Stimulated activated CD8-positive, alpha-beta memory T cell treated with anti-CD3 and anti-CD28 coated beads, Interleukin-12 subunit alpha, Interleukin-12 subunit beta, amount 100 ng/mL, for 24 hours (primary cell): ENCODE measurements around the gene RPL10.

Experiments used
- DNase-seq: peaks from one replicate; pipeline ENCODE4 v3.0.0-alpha.2; 2020; ENCODE audit errors: extremely low read depth

The RPL10 gene

DNA sequence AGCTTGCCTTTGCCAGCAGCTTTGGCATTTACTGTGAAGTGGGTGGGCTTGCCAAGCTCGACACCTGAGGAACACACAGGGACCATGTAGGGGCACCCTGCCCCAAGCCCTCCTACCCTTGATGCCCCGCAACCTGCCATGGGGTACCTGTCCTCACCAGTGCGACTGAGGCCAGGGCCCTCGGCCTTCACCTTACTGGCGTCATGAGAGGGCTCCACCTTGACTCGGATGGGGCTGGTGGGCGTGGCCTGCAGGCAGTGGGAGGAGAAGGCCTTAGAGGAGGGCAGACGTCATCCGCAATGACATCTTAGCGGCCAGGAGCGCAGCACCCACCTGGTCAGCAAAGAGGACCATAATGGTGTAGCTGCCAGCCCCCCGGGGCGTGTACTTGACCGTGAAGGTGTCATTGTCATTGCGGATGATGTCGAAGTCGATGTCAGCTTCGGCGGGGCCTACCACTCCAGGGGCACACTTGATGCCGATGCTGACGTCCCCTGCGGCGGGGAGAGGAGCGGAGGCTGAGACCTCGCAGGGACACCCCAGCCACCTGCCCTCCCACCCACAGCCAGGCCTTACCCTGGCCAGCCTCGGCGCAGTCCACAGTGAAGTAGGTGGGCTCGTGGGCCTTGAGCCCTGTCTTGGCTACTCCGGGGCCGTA is 36.0 kb upstream of the RPL10 start:
- DNase-seq, result no peak

DNA sequence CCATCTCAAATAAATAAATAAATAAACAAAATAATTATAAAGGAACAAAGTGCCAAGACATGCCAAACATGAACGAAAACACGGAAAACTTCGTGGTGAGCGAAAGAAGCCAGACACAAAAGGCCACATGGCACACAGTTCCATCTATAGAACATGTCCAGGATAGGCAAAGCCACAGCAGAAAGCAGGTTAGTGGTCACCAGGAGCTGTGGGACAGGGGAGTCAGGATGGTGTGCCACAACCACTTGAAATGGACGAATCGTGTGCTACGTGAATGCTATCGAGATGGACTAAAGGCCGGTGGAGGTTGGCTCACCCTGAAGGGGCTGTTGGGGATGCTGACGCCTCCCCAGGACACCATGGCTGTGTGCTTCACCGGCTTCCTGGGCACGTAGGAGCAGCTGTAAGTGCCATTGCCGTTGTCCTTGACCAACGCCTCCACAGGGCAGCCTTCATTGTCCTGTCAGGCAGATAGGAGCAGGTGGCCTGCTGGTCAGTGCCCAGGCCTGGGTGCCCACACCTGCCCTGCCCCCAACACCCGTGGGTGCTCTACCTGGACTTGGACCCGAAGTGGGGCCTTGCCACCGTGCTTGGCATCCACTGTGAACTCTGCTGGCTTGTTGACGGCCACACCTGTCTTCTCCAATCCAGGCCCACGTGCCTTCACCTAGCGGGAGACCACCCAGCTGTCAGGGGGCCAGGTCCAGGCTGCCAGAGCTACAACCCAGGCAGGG is 34.3 kb upstream of the RPL10 start:
- DNase-seq, result no peak

GRCh38 chrX:154365052-154365600 is 33.1 kb upstream of the RPL10 start:
- DNase-seq, result no peak

- no peak for DNase-seq
These were observed 32.0 kb upstream of the RPL10 start for GRCh38 chrX:154365997-154366665.

DNA sequence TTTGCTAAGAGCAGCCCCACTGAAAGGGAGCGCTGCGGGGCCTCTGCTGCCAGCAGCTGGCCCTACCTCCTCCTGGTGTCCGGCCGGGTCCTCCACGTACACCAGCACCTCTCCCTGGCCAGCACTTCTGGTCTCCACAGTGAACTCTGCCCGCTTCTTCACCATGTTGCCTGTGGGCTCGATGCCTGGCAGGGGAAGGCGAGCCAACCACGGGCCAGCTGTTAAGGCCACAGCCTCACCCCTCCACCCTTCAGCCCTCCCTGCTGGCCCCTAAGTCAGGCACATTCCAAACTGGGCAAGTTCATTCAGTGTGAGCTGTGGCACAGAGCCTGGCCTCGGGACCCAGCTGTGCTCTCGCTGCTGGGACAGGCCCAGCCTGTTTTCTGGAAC is 31.5 kb upstream of the RPL10 start:
- no peak for DNase-seq

DNA sequence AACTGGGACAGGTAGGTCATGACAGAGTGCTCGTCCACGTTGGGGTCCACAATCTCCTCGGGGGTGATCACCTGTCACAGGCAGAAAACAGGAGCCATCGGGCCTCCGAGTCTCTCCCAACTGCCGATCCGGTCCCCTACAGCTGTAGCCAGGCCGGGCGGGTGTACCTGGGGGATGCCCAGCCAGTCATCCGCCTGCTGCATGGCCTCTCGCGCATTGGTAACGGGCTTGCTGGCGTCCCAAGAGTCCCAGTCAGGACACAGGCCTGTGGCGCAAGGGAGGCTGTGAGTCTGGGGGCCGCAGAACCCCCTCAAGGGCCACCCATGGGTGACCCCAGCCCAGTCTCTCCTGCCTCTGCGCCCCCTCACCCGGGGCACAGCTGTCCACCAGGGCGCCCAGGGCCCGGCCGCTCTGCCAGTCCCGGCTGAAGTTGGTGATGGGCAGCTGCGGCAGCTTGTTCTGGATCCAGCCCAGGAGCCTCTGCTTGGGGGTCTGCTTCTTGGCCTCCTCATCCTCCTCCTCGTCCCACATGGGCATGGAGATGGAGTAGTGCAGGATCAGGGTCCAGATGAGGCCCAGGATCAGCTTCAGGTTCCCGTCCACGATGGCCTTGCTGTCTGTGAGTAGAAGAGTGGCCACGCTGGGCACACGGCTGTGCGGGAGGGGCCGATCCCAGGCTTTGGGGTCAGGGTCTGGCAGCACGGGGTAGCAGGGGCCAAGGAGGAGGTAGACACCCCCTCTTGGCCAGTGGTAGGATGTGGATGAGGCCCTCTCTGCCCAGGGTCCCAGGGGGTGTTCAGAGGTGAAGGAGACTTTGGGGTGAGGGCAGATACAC is 30.5 kb upstream of the RPL10 start:
- no peak for DNase-seq

DNA sequence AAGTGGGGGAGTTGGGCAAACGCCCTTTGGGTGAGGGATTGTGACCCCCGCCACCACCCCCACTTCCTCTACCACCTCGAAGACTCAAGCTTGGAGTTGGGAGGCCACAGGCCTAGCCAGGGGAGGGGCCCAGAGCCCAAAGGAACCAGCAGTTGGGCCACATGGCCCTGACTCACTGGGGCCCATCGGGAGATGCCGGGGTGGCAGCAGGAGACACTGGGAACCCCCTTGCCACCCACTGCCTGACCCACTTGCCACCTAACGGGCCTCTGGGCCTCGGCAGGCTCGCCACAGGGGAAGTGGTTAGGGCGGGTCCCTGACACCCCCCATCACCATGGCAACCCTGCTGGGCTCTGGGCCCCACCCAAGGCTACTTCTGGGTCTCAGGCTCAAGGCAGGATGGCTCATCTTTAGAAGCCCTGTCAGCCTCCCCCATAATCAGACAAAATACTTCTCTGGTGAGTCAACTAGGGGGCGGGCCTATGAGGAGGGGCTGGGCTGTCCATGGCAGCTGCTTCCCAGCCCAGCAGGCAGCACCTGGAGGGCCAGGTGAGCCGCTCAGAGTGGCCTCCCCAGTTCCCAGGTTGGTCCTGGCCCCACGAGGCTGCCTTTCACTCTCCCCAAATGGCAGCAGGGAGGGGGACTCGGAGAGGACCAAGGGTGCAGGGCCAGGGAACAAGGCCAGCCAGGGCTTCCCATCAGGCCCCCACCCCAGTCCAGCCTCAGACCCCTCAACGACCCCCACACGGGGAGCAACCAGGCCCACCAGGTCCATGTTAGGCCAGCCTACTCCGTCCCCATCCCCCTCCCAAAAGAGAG is 29.3 kb upstream of the RPL10 start:
- DNase-seq, result peak; percentile 85

DNA sequence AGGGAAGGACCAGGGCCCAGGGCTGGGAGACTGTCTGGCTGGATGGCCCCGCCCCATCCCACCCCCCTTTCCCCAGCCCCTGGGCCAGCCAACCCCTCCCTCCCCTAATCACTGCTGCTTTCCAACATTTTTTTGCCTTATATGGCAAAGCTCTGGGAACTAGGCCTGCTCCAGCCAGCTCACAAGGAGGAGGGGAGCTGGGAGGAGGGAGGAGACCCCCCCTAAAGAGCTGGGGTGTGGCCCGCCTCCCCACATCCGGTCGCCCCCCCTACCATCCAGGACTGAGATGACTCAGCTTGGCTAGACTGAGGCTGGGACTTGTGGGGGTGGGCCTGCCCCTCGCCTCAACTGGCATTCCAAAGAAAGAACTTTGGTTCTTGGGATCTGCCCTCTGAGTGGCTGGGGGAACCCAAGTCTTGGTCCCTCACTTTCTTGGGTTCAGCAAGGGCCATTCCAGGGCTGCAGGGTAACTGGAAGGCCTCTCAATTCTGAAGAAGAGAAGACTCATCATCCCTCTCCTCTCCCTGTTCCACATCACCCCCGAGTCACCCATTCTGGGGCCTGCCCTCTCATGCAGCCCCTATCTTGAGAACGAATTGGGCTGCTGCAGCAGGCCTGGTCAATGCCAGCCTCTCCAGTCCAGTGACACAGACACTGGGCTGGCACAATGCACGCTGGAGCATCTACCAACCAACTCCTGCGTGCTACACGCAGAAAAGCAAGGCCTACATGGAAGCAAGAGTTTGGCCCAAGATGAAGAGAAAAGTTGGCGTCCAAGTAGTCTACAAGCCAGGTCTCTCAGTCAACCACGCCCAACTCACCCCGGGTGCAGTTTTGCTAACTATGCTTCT is 28.5 kb upstream of the RPL10 start:
- DNase-seq, result peak; percentile 33

DNA sequence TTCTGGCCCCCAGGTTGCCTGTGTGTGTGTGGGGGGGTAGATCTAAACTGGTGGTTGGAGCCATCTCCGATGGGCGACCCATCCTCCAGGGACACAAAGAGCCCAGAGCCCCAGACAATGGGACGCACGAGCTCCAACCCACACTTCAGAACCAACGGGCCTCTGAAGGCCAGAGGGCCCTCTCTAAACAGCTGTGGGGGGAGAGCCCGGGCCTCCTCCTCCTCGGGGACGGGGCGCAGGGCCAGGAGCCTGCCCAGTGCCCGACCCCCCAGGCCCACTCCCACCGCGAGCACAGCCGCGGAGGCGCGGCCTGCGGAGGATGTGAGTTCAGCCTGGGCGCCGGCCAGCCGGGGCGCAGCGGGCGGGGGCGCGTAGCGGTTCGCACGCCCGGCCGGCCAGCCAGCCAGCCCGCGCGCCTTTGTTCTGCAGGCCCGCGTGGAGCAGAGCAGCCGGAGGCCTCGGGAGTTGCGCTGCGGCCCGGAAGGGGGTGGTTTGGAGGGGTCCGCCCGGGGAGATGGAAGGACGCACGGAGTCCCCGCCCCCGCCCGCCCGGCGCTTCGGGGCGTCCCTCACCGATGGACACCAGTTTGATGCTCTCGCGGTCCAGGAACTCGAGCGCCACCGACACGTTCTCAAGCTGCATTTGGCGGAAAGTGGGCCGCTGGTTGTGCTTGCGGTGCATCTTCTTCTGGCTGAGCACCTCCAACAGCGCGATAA is 27.7 kb upstream of the RPL10 start:
- no peak for DNase-seq

DNA sequence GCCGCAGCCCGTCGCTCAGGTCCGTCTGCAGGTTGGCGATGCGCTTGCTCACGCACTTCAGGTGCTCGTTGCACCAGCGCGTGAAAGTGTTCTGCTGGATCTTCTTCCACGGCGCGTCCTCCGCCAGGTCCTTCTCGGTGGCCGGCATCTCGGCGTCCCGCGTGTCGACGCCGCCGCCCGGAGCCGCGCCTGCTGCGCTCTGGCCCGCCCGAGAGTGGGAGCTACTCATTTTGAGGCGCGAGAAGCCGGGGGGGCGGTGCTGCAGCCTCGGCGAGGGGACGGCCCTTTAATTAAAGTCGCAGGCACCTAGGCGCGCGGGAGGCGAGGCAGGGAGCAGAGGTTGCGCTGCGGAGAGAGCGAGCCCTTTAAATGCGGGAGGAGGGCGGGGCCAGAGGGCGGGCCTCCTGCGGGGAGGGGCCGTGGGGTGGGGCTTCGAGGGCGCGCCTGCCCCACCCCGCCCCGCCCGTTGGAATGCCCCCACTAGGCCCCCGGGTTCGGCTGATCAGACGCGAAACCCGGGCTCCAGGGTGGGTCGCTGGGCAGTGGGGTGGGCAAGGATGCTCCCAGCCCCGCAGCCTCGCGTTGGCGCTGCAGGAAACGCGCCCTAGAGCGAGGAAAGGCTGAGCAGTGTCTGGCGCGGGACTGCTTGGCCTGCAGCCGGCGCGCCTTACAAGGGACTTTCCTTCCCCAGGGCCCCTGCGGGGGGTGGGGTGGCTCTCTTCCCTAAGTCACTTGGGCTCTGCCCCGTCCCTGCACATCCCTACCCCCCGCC is 27.0 kb upstream of the RPL10 start:
- DNase-seq, result peak; percentile 78

DNA sequence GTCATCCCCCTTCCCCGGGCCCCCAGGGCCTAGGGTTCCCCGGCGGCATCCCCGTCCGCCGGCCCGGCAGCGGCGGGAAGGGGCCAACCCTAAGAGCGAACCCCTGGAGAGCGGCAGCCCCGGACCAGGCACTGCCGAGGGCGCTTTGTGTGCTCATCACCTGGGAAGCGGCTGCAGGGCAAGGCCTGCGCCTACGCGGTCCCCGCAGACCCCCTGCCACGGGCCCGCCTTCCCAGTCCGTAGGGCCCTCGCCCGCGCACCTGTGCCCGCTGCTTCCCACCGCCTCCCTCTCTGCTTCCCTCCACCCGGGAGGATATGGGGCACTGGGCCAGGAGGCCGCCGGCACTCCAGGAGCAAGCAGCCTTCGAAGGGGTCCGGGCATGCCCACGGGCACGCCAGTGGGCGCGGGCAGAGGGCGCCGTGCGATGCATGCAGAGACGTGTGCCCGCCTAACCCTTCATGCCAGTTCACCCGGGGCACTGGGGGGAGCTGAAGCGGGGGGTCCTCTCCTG is 26.3 kb upstream of the RPL10 start:
- DNase-seq, result no peak

DNA sequence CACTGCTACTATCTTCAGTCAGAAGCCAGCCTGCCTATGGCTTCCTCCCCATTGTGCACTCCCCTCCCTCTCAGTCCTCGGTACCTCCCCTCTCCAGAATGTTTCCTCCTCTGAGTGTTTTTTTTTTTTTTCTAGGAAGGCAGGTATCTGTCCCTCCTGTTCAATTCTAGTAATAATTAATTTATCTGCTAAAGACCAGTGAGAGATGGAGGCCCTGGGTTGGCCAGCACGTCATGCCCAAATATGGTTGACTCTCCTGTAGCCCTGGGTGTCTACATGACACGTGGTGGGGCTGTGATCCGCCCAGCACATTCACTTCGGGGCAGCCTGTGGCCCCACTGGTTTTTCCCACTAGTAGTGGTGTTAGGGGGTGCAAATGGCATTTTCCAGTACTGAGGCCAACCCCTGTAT is 25.6 kb upstream of the RPL10 start:
- DNase-seq, result no peak

GRCh38 chrX:154373340-154374306 is 24.6 kb upstream of the RPL10 start:
- DNase-seq, result no peak

GRCh38 chrX:154374313-154375155 is 23.6 kb upstream of the RPL10 start, which contains the start of gene FLNA:
FLNA (minus strand) TSS chrX:154374634; CDS start chrX:154371245, 3,389 bp downstream.
- DNase-seq, result no peak

DNA sequence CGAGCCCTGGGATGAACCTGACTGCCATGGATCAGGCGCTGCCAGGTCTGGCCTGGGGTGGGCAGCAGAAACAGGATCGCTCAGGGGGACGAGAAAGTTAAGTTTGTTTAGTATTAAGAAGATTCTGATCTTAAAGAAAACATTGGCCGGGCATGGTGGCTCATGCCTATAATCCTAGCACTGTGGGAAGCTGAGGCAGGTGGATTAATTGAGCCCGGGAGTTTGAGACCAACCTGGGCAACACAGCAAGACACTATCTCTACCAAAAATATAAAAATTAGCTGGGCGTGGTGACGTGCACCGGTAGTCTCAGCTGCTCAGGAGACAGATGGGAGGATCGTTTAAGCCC is 23.0 kb upstream of the RPL10 start:
- DNase-seq, result no peak

DNA sequence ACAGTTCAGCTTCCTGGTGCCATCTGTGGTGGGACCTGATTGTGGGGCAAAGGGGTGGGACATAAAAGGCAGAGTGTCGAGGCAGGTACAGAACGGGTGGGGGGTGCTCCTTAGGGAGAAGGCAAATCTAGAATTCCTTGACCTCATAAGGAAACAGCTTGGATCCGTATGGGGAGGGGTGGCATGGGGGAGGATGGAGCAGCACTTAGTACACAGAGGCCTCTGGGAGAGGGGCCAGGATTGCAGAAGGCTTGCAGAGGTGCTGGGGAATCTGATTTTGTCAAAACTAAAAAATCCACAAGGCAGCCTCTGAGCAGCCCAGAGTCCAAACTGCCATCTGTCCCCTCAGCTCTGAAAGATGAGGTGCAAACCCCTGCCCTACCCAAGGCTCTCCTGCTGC is 21.4 kb upstream of the RPL10 start:
- DNase-seq, result no peak
